Astrocyte of the spinal cord (primary cell): ENCODE results near the gene RFTN1.

Source experiments
- DNase-seq: peaks from one replicate; pipeline ENCODE4 v3.0.0; 2011; ENCODE audit warnings: low read depth, low spot score
- H3K4me3 ChIP-seq: 2 replicates; pipeline ENCODE4 v1.5.1; 2011; ENCODE audit warnings: low read depth, mild to moderate bottlenecking, low read length, moderate library complexity
- CTCF ChIP-seq: IDR thresholded peaks from 2 replicates; pipeline ENCODE4 v1.5.1; 2012; ENCODE audit warnings: low read depth, mild to moderate bottlenecking, low read length, inconsistent platforms
- in situ Hi-C: cut with HindIII; loops from 2 replicates; pipeline ENCODE4 v1.10.0; 2017; ENCODE audit warnings: low sequenced_read_pairs

RFTN1 gene

GRCh38 chr3:16460886-16461285 is 52.6 kb downstream of the RFTN1 start:
- TF ChIP-seq CTCF: no peak
- DNase-seq: no peak
- H3K4me3 ChIP-seq: no peak overlapping the region
- in situ Hi-C loops: no loop called here

- in situ Hi-C loops: no loop called here
- DNase-seq: no peak
- H3K4me3 ChIP-seq: no peak overlapping the region
- no peak for TF ChIP-seq CTCF
These were observed 53.2 kb downstream of the RFTN1 start for GRCh38 chr3:16460273-16460672.

- TF ChIP-seq CTCF: no peak
- in situ Hi-C loops: no loop called here
- no peak overlapping the region for H3K4me3 ChIP-seq
- DNase-seq: peak; percentile 96
These were observed 56.6 kb downstream of the RFTN1 start for GRCh38 chr3:16456784-16457415.

- in situ Hi-C loops: no loop called here
- no peak overlapping the region for H3K4me3 ChIP-seq
- no peak for DNase-seq
These were observed 57.5 kb downstream of the RFTN1 start for GRCh38 chr3:16455966-16456365.

GRCh38 chr3:16455001-16455400 is 58.5 kb downstream of the RFTN1 start:
- no peak overlapping the region for H3K4me3 ChIP-seq
- peak; percentile 37 for DNase-seq
- in situ Hi-C loops: no loop called here
- TF ChIP-seq CTCF: no peak

More at GRCh38 chr3:16455966-16456365, 57.5 kb downstream of the RFTN1 start:
- TF ChIP-seq CTCF: no peak

GRCh38 chr3:16452261-16452660 is 61.2 kb downstream of the RFTN1 start:
- TF ChIP-seq CTCF: no peak
- DNase-seq: peak; percentile 79
- in situ Hi-C loops: no loop called here
- no peak overlapping the region for H3K4me3 ChIP-seq
